ENCODE results near the gene ANKRA2. TPM values are rescaled to one million over a fixed set of nuclear protein-coding genes. Genes with fewer than 3 reads are reported as not detected.

ANKRA2 gene
- total RNA-seq, 1 donor from 2014 or later, result 14.0 TPM

- H3K4me1 Mint-ChIP-seq, result no peaks in the 10 kb centered on the region
- DNase-seq (ENCODE audit: low read depth, low spot score), result no peak
- no peak for TF ChIP-seq CTCF (conservative IDR thresholded peaks at IDR 0.05)
- no peaks in the 10 kb centered on the region for H3K36me3 Mint-ChIP-seq (ENCODE audit: low read depth)
- peaks cover 32% of the 10 kb centered on the region for H3K27me3 Mint-ChIP-seq (ENCODE audit: low read depth)
- no peak overlapping the region for H3K27ac Mint-ChIP-seq (ENCODE audit: unreplicated experiment)
- no peak overlapping the region for H3K4me3 Mint-ChIP-seq
- peaks cover 4% of the 10 kb centered on the region for H3K9me3 Mint-ChIP-seq
These were observed 31.3 kb downstream of the ANKRA2 start for GRCh38 chr5:73534011-73534644.

- no peak for DNase-seq (ENCODE audit: low read depth, low spot score)
- H3K9me3 Mint-ChIP-seq, result peaks cover 4% of the 10 kb centered on the region
- no peak for TF ChIP-seq CTCF (conservative IDR thresholded peaks at IDR 0.05)
- H3K4me3 Mint-ChIP-seq, result no peak overlapping the region
- H3K27ac Mint-ChIP-seq (ENCODE audit: unreplicated experiment), result no peak overlapping the region
- peaks cover 29% of the 10 kb centered on the region for H3K27me3 Mint-ChIP-seq (ENCODE audit: low read depth)
- no peaks in the 10 kb centered on the region for H3K36me3 Mint-ChIP-seq (ENCODE audit: low read depth)
- no peaks in the 10 kb centered on the region for H3K4me1 Mint-ChIP-seq
These were observed 33.2 kb downstream of the ANKRA2 start for GRCh38 chr5:73532195-73532594.

- Mint-ChIP-seq H3K27me3 (ENCODE audit: low read depth) (peaks cover 27% of the 10 kb centered on the region), H3K36me3 (ENCODE audit: low read depth) (no peaks in the 10 kb centered on the region), H3K4me3 (no peak overlapping the region), H3K4me1 (no peaks in the 10 kb centered on the region), H3K27ac (ENCODE audit: unreplicated experiment) (no peak overlapping the region), H3K9me3 (peaks cover 4% of the 10 kb centered on the region)
- DNase-seq (ENCODE audit: low read depth, low spot score), result no peak
- no peak for TF ChIP-seq CTCF (conservative IDR thresholded peaks at IDR 0.05)
These were observed 34.1 kb downstream of the ANKRA2 start for GRCh38 chr5:73531356-73531755.

- TF ChIP-seq CTCF (conservative IDR thresholded peaks at IDR 0.05), result no peak
- Mint-ChIP-seq H3K36me3 (ENCODE audit: low read depth) (no peaks in the 10 kb centered on the region), H3K9me3 (no peaks in the 10 kb centered on the region), H3K4me3 (no peak overlapping the region), H3K4me1 (no peaks in the 10 kb centered on the region), H3K27me3 (ENCODE audit: low read depth) (peaks cover 21% of the 10 kb centered on the region), H3K27ac (ENCODE audit: unreplicated experiment) (no peak overlapping the region)
- DNase-seq (ENCODE audit: low read depth, low spot score), result no peak
These were observed 36.4 kb downstream of the ANKRA2 start for GRCh38 chr5:73529081-73529480.

GRCh38 chr5:73528248-73528647, 37.2 kb downstream of the ANKRA2 start:
- no peaks in the 10 kb centered on the region for H3K36me3 Mint-ChIP-seq (ENCODE audit: low read depth)
- no peak overlapping the region for H3K27ac Mint-ChIP-seq (ENCODE audit: unreplicated experiment)
- H3K4me1 Mint-ChIP-seq, result no peaks in the 10 kb centered on the region
- H3K4me3 Mint-ChIP-seq, result no peak overlapping the region
- DNase-seq (ENCODE audit: low read depth, low spot score), result no peak
- no peaks in the 10 kb centered on the region for H3K9me3 Mint-ChIP-seq
- H3K27me3 Mint-ChIP-seq (ENCODE audit: low read depth), result peaks cover 16% of the 10 kb centered on the region
- TF ChIP-seq CTCF (conservative IDR thresholded peaks at IDR 0.05), result no peak

All from neural crest cell (in vitro differentiated cells).